Activated CD4-positive, alpha-beta T cell treated with anti-CD3 and anti-CD28 coated beads, Interleukin-2, amount 10 ng/mL, durations not matched to agents 24 days and 14 days (primary cell): ENCODE measurements around the gene WSCD2. TPM values are rescaled to one million over a fixed set of nuclear protein-coding genes. Genes with fewer than 3 reads are reported as not detected.

Source experiments
- DNase-seq: peaks from one replicate; pipeline ENCODE4 v3.0.0; 2022
- H3K27ac Mint-ChIP-seq: one replicate; pipeline ENCODE4 v1.8.0; 2022; ENCODE audit warnings: mild to moderate bottlenecking, mixed read lengths
- H3K27me3 Mint-ChIP-seq: one replicate; pipeline ENCODE4 v1.8.0; 2022; ENCODE audit warnings: mixed read lengths
- H3K36me3 Mint-ChIP-seq: one replicate; pipeline ENCODE4 v1.8.0; 2022; ENCODE audit warnings: low read depth, mild to moderate bottlenecking, mixed read lengths
- H3K4me1 Mint-ChIP-seq: one replicate; pipeline ENCODE4 v1.8.0; 2021; ENCODE audit warnings: mixed read lengths
- H3K4me3 Mint-ChIP-seq: one replicate; pipeline ENCODE4 v1.8.0; 2022; ENCODE audit warnings: mild to moderate bottlenecking, moderate library complexity, mixed read lengths
- H3K9me3 Mint-ChIP-seq: one replicate; pipeline ENCODE4 v1.8.0; 2021; ENCODE audit warnings: mixed read lengths
- intact Hi-C: fragments of 100-400 bp; cut with micrococcal nuclease; formaldehyde crosslinking; loops from one replicate; pipeline ENCODE4 v1.15.1; 2023
- total RNA-seq: library from RNA; stranded (reverse); gene quantifications from 2 replicates; pipeline ENCODE4 v1.2.3, GENCODE V29; 2022

WSCD2 gene
- total RNA-seq, 1 donor from 2014 or later, result not detected

DNA sequence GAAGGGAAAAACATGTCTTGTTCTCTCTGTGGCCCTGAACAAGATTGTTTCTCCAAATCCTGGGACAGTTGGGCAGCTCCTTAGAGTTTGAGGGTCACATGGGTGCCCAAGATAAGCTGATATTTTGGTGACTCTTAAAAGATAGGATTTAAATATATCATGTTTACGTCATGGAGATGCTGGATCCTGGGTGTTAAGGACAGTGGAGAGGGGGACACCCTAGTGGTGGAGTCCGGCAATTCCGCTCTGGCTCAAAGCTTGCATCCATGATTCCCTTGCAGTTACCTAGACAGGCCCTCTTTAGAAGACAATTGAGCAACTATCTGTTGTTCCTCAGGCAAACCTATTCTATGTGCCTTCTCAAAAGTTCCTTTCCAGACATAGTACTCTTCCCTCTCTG, 108.2 kb downstream of the WSCD2 start:
- H3K27ac Mint-ChIP-seq, result no peak overlapping the region
- H3K9me3 Mint-ChIP-seq, result no peaks in the 10 kb centered on the region
- no peaks in the 10 kb centered on the region for H3K36me3 Mint-ChIP-seq
- intact Hi-C loops, result no loop called here
- no peak for DNase-seq
- no peaks in the 10 kb centered on the region for H3K4me1 Mint-ChIP-seq
- no peak overlapping the region for H3K4me3 Mint-ChIP-seq
- H3K27me3 Mint-ChIP-seq, result no peaks in the 10 kb centered on the region

DNA sequence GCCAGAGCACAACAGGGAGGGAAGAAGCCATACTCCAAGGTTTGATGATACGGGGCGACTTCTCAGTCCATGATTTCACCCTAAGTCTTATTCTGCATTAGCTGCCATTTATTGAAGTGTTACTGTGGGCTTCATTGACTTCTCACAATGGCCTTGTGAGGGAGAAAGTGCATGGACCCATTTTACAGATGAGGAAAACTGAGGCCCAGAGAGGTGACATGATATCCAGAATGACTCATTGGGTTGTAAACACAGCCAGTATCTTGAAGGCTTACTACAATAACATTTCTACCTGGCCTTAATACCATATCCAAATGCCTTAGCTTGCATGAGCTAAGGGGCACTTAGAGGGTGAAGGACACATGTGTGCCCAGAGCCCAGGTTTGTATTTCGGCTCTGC, 109.4 kb downstream of the WSCD2 start:
- Mint-ChIP-seq H3K4me1 (no peaks in the 10 kb centered on the region), H3K4me3 (no peak overlapping the region), H3K27ac (no peak overlapping the region), H3K36me3 (no peaks in the 10 kb centered on the region), H3K27me3 (no peaks in the 10 kb centered on the region), H3K9me3 (no peaks in the 10 kb centered on the region)
- intact Hi-C loops, result no loop called here
- no peak for DNase-seq

DNA sequence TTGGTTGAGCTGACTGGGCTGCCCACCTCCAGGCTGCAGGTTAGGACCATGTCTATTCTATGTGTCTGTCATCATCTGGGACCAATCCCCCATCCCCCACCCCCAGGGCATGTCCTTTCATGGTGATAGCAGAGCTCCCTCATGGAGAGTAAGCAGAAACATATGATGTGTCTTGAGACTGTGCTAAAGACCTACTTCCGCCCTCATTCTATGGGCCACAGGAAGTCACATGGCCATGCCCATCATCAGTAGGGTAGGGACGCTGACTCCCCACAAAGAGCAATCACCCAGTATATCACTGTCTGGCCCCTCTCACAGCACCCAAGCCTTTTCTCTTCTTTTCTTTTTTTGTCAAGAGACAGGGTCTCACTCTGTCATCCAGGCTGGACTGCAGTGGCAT, 110.3 kb downstream of the WSCD2 start:
- Mint-ChIP-seq H3K27ac (no peak overlapping the region), H3K36me3 (no peaks in the 10 kb centered on the region), H3K4me3 (no peak overlapping the region)

DNA sequence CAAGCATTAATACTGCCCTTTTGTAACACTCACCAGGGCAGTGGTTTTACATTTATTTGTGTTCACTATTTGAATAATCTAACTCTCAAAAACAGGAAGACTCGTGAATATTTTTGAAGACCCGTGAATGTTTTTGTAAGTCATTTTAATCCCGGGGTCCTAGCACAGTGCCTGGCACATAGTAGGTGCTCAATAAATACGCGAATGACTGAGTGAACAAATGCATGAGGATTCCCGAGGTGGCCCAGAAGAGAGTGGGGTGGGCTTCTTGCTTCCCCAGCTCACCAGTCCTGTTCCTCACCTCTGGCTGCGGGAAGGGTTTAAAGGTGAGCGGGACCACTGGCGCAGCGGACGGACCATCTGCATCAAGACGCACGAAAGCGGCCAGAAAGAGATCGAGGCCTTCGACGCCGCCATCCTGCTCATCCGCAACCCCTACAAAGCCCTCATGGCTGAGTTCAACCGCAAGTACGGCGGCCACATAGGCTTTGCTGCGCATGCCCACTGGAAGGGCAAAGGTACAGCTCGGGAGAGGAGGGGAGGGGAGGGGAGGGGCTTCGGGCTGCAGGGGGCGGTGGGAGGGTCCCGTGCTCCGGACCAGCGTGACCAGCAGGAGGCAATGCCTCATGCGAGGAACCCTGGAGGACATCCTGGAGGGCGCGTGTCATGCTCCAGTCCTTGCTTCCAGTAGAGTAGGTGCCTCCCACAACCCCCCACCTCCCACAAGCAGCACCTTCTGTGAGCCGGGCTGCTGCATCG, 111.1 kb downstream of the WSCD2 start:
- Mint-ChIP-seq H3K27me3 (no peaks in the 10 kb centered on the region), H3K27ac (no peak overlapping the region), H3K36me3 (no peaks in the 10 kb centered on the region), H3K4me3 (no peak overlapping the region), H3K9me3 (no peaks in the 10 kb centered on the region), H3K4me1 (no peaks in the 10 kb centered on the region)
- intact Hi-C loops, result no loop called here
- DNase-seq, result no peak

More for the DNA sequence above, 110.3 kb downstream of the WSCD2 start:
- DNase-seq, result no peak
- H3K27me3 Mint-ChIP-seq, result no peaks in the 10 kb centered on the region
- no peaks in the 10 kb centered on the region for H3K4me1 Mint-ChIP-seq
- no peaks in the 10 kb centered on the region for H3K9me3 Mint-ChIP-seq
- intact Hi-C loops, result no loop called here

DNA sequence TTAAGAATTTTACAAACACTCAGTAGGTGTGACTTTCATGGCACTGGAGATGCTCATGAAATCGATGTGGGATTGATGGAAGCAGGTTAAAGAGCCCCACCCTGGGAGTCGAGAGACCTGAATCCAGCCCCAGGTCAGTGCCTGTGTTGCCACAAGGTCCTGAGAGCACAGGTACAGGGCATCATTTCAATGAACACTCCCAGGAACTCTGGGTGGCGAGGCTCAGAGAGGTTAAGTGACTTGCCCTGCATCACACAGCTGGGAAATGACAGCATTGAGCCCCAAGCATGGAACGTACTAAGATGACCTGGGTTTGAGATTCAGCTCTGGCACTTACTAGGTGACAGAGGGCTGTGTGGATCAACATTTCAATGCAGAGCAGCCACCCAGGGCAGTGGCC, 111.8 kb downstream of the WSCD2 start:
- Mint-ChIP-seq H3K36me3 (no peaks in the 10 kb centered on the region), H3K27ac (no peak overlapping the region), H3K9me3 (no peaks in the 10 kb centered on the region), H3K4me1 (no peaks in the 10 kb centered on the region), H3K27me3 (no peaks in the 10 kb centered on the region), H3K4me3 (no peak overlapping the region)
- DNase-seq, result no peak
- intact Hi-C loops, result no loop called here

DNA sequence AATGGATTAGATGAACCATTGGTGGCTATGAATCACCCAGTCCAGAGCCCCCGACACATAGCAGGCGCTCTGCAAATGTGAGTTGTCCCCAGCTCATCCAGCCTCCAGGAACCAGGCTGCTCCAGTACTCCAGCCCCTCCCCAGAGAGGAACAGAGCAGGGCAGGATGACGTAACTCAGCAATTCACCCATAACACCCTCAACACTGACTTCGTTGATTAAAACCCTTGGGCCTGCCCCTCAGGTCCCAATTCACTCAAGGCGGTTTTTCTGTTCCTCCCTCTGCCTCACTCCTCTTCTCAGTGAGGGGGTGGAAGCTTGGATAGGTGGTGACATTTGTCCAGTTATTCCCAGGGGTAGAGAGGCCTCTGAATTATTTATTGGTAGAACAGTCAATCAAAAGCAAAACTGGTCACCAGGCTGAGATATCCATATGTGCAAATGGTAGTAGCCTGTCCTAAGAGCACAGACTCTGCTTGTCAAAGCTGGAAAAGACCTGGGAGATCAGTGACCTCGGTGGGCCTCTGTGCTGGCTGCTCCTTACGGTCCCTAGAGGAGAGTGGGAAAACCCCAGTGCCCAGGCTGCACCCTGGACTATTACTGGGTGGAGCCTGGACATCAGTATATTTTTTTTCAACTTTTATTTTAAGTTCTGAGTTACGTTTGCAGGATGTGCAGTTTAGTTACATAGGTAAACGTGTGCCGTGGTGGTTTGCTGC, 113.1 kb downstream of the WSCD2 start:
- DNase-seq, result no peak
- intact Hi-C loops, result no loop called here
- Mint-ChIP-seq H3K4me1 (no peaks in the 10 kb centered on the region), H3K9me3 (no peaks in the 10 kb centered on the region), H3K36me3 (no peaks in the 10 kb centered on the region), H3K27ac (no peak overlapping the region), H3K4me3 (no peak overlapping the region), H3K27me3 (no peaks in the 10 kb centered on the region)

DNA sequence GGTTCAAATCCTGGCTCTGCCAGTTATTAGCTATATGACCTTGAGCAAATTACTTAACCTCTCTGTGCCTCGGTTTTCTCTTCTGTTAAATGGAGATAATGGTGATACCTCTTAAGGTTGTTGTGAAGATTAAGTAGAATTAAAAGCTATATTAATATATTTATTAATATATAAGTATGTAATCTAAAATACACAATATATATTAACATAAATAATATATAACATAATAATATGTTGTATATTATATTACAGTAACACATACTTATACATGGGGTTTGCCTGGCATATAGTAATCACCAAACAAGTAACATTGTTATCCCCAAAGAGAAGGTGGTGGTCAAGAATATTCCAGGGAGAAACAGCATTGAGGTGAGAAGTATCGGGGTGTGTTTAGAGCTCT, 118.0 kb downstream of the WSCD2 start:
- no peak for DNase-seq
- H3K4me3 Mint-ChIP-seq, result no peak overlapping the region
- no peaks in the 10 kb centered on the region for H3K4me1 Mint-ChIP-seq
- no peaks in the 10 kb centered on the region for H3K9me3 Mint-ChIP-seq
- intact Hi-C loops, result no loop called here
- H3K27me3 Mint-ChIP-seq, result no peaks in the 10 kb centered on the region
- H3K36me3 Mint-ChIP-seq, result no peaks in the 10 kb centered on the region
- H3K27ac Mint-ChIP-seq, result no peak overlapping the region

DNA sequence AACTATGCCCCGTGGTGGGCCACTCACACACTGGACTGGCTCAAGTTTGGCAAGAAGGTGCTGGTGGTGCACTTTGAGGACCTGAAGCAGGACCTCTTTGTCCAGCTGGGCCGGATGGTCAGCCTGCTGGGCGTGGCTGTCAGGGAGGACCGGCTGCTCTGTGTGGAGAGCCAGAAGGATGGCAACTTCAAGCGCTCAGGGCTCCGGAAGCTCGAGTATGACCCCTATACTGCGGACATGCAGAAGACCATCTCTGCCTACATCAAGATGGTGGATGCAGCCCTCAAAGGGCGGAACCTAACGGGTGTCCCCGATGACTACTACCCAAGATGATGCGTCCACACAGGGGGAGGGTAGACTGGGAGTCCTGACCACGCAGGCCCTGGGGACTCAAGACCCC, 118.9 kb downstream of the WSCD2 start:
- no peaks in the 10 kb centered on the region for H3K4me1 Mint-ChIP-seq

DNA sequence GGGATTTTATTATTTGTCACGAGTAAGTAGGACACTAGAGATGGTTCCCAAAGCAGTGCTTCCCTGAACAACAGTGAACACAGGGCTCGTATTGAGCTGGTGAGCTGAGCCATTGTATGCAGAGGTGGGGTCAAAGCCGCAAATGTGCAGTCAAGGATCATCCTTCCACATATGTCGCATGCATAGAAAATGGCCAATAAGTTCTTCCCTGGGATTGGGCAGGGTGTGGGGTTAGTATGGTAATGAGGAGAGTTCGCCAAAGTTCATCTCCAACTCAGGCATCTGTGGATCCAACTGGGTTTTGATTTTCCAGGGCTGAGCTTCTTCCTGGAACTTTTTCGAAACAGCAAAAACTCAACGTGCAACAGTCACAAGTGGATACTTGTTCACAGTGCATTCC, 123.4 kb downstream of the WSCD2 start:
- no peak overlapping the region for H3K27ac Mint-ChIP-seq
- no peaks in the 10 kb centered on the region for H3K4me1 Mint-ChIP-seq
- H3K36me3 Mint-ChIP-seq, result no peaks in the 10 kb centered on the region
- peaks cover 5% of the 10 kb centered on the region for H3K27me3 Mint-ChIP-seq
- intact Hi-C loops, result no loop called here
- DNase-seq, result no peak
- H3K4me3 Mint-ChIP-seq, result no peak overlapping the region
- no peaks in the 10 kb centered on the region for H3K9me3 Mint-ChIP-seq

More for the DNA sequence above, 118.9 kb downstream of the WSCD2 start:
- H3K36me3 Mint-ChIP-seq, result no peaks in the 10 kb centered on the region
- DNase-seq, result no peak
- H3K9me3 Mint-ChIP-seq, result no peaks in the 10 kb centered on the region
- H3K27ac Mint-ChIP-seq, result no peak overlapping the region
- no peak overlapping the region for H3K4me3 Mint-ChIP-seq
- intact Hi-C loops, result no loop called here
- H3K27me3 Mint-ChIP-seq, result no peaks in the 10 kb centered on the region

DNA sequence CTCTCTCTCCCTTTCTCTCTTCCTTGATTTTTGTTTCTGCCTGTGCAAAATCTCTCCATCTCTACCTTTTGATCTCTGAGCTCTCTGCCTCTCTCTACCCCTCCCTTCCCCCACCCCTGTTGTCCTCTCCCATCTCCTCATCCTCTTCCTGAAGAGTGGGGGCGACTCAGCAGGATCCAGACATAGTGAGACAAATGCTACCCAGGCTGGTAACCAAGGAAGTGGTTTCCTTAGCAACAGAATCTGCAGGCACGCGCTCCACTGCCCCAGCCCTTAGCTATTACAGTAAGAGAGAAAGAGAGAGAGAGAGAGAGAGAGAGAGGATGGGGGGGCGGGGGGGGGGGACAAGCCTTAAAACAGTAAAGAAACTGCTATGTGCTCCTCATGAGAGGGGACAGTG, 124.5 kb downstream of the WSCD2 start:
- Mint-ChIP-seq H3K4me1 (no peaks in the 10 kb centered on the region), H3K4me3 (no peak overlapping the region), H3K27me3 (peaks cover 5% of the 10 kb centered on the region), H3K27ac (no peak overlapping the region), H3K9me3 (no peaks in the 10 kb centered on the region), H3K36me3 (no peaks in the 10 kb centered on the region)
- intact Hi-C loops, result no loop called here
- DNase-seq, result no peak

DNA sequence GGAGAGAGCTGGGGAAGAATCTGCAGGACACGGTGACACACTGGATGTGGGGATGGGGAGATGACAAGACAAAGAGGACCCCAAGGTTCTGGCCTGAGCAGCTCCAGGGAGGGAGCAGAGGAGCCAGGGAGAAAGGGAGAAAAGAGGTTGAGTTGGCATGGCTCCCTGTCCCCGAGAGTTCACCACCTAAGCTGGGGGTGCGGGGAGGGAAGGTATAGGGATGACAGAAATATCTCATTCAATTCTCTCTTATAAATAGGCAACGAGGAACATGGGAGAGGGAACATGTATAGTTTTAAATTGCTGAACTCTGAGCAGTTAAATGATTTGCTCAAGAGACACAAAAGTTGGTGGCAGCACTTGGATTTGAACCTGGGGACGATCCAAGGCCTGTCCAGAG, 124.9 kb downstream of the WSCD2 start:
- H3K27ac Mint-ChIP-seq, result no peak overlapping the region
- H3K36me3 Mint-ChIP-seq, result no peaks in the 10 kb centered on the region
- no peak overlapping the region for H3K4me3 Mint-ChIP-seq
- H3K27me3 Mint-ChIP-seq, result peaks cover 5% of the 10 kb centered on the region
- no peaks in the 10 kb centered on the region for H3K9me3 Mint-ChIP-seq
- no peak for DNase-seq
- intact Hi-C loops, result no loop called here
- H3K4me1 Mint-ChIP-seq, result no peaks in the 10 kb centered on the region

DNA sequence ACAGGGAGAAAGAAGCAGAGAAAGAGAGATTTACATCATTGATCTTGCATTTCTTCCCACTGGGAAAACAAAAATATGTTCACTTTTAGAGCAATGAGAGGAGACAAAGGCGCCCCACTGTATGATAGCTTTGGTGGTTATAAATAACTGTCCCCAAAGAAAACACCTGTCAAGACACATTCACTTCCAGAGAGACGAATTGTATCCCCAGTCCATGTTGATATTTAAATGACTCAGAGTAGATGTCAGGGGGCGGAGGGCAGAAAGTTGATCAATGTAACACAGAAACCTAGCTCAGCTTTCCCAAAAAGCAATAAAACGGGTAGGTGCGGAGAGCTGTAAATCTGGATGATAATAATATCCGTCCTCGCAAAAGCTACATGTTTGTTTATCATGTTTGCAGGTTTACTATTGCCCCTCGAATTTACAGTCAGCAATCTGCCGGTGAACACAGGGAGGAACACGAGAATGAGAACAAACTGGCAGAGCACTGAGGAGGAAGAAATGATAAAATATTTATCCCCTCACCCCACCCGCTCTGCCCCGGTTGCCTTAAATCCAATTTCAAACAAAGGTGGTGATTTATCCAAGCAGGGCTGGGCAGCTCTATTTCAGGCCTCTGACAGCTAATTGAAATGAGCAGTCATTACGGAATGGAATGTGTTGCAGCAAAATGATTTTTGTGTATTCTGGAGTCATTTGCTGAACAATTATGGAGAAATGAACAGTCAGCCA, 125.6 kb downstream of the WSCD2 start:
- no peaks in the 10 kb centered on the region for H3K36me3 Mint-ChIP-seq
- H3K27ac Mint-ChIP-seq, result no peak overlapping the region
- H3K9me3 Mint-ChIP-seq, result no peaks in the 10 kb centered on the region
- H3K4me1 Mint-ChIP-seq, result no peaks in the 10 kb centered on the region
- intact Hi-C loops, result no loop called here
- peaks cover 5% of the 10 kb centered on the region for H3K27me3 Mint-ChIP-seq
- DNase-seq, result no peak
- no peak overlapping the region for H3K4me3 Mint-ChIP-seq

DNA sequence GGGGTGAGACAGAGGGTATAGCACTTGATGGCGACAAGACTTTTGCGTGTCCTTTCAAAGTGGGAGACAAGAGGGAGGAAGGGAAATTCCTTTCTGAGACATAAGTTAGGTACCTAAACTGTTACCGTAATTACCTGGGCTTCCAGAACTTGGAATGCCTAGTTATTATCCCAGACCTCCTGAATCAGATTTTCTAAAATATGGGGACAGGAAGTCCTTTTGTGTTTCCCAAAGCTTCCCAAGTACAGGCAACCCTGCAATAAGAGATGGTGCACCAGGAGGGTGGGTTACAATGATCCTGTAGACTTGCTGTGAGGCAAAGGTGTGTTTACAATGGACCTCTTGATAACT, 126.1 kb downstream of the WSCD2 start:
- Mint-ChIP-seq H3K4me3 (no peak overlapping the region), H3K36me3 (no peaks in the 10 kb centered on the region), H3K9me3 (no peaks in the 10 kb centered on the region), H3K27me3 (peaks cover 5% of the 10 kb centered on the region), H3K27ac (no peak overlapping the region), H3K4me1 (no peaks in the 10 kb centered on the region)
- intact Hi-C loops, result no loop called here
- no peak for DNase-seq

DNA sequence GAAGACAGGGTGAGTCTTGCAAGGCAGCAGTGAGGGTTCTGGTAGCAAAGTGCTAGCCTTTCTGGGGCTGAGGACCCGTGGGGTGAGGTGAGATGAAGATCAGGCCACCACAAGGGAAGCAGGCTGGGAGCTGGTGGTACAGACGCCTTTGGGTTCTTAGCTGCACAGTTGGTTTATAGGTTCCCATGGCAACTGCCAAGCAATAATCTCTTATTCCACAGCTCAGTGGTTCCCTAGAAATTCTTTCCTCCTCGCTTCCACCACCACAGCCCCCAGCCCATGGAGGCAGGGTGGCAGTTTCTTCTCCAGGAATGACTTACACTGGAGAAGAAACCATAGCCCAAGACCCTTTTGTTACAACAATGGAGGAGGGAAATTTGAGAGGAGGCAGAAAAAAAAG, 127.9 kb downstream of the WSCD2 start:
- Mint-ChIP-seq H3K9me3 (peaks cover 5% of the 10 kb centered on the region), H3K4me1 (no peaks in the 10 kb centered on the region), H3K27ac (no peak overlapping the region), H3K27me3 (peaks cover 8% of the 10 kb centered on the region), H3K36me3 (no peaks in the 10 kb centered on the region), H3K4me3 (no peak overlapping the region)
- DNase-seq, result no peak
- intact Hi-C loops, result no loop called here
